K562 (cell line): ENCODE results near the gene LCTL. TPM values are rescaled to one million over a fixed set of nuclear protein-coding genes. Genes with fewer than 3 reads are reported as not detected.

Source experiments
- CLOCK ChIP-seq: fragments of 250-450 bp; sonication (Bioruptor Pico); IDR thresholded peaks from 2 replicates; pipeline ENCODE4 v1.4.0; 2020; ENCODE audit warnings: mild to moderate bottlenecking, moderate library complexity, borderline replicate concordance
- FOXA3 ChIP-seq, 2 experiments: fragments of 450-650 bp in 1 of 2; sonication (generic) in 1 of 2; formaldehyde crosslinking; IDR thresholded peaks in 1 of 2; conservative IDR thresholded peaks in 1 of 2; 2 replicates each; pipeline versions ENCODE4 v1.4.0 to v1.8.0; 2020 to 2022; ENCODE audit warnings: mild to moderate bottlenecking in 2 of 2, missing genetic modification reagents in 1 of 2
- HES1 ChIP-seq: fragments of 450-650 bp; IDR thresholded peaks from 2 replicates; pipeline ENCODE4 v1.6.1; 2016; ENCODE audit warnings: low read depth, mild to moderate bottlenecking, moderate library complexity
- HMGN3 ChIP-seq: IDR thresholded peaks from 2 replicates; pipeline ENCODE4 v1.6.1; 2011; ENCODE audit warnings: borderline replicate concordance, low read depth, mild to moderate bottlenecking, mixed read lengths, low read length; ENCODE audit not compliant: insufficient read length; ENCODE audit errors: extremely low read depth
- KDM1A ChIP-seq, 2 experiments: fragments of 450-650 bp; IDR thresholded peaks; 2 replicates each; pipeline ENCODE4 v1.6.1; 2016; ENCODE audit warnings: mild to moderate bottlenecking in 2 of 2
- MAFF ChIP-seq: IDR thresholded peaks from 2 replicates; pipeline ENCODE4 v1.6.1; 2012; ENCODE audit warnings: low read length, improper control_type of control experiment
- MLLT1 ChIP-seq, 2 experiments: fragments of 450-650 bp; IDR thresholded peaks; 2 replicates each; pipeline ENCODE4 v1.6.1; 2016
- NBN ChIP-seq: fragments of 450-650 bp; IDR thresholded peaks from 2 replicates; pipeline ENCODE4 v1.6.1; 2016; ENCODE audit warnings: low read depth, mild to moderate bottlenecking
- NR0B1 ChIP-seq: fragments of 450-650 bp; IDR thresholded peaks from one replicate; pipeline ENCODE4 v1.6.1; 2018; ENCODE audit warnings: mild to moderate bottlenecking, moderate library complexity; ENCODE audit not compliant: partially characterized antibody
- PURB ChIP-seq: sonication (generic); formaldehyde crosslinking; IDR thresholded peaks from 2 replicates; pipeline ENCODE4 v1.9.0; 2021; ENCODE audit warnings: low read depth, mild to moderate bottlenecking, missing genetic modification reagents
- RBBP5 ChIP-seq: fragments of 200-600 bp; sonication (generic); IDR thresholded peaks from 2 replicates; pipeline ENCODE4 v1.6.1; 2012; ENCODE audit warnings: borderline replicate concordance, mild to moderate bottlenecking, low read length, control low read depth, inconsistent platforms; ENCODE audit not compliant: insufficient read depth, poor library complexity, severe bottlenecking
- RFX1 ChIP-seq: fragments of 450-650 bp; IDR thresholded peaks from 2 replicates; pipeline ENCODE4 v1.6.1; 2016; ENCODE audit warnings: mild to moderate bottlenecking, moderate library complexity
- RUNX1 ChIP-seq: sonication (generic); IDR thresholded peaks from 2 replicates; pipeline ENCODE4 v1.6.1; 2016; ENCODE audit warnings: antibody characterized with exemption, low read depth
- SMAD1 ChIP-seq: fragments of 150-350 bp; IDR thresholded peaks from 2 replicates; pipeline ENCODE4 v1.6.1; 2014; ENCODE audit warnings: low read length, low read depth; ENCODE audit not compliant: partially characterized antibody
- SMC3 ChIP-seq: conservative IDR thresholded peaks from 2 replicates; pipeline ENCODE4 v1.6.1; 2011; ENCODE audit warnings: low read depth, low read length, improper control_type of control experiment; ENCODE audit not compliant: insufficient read depth
- TEAD2 ChIP-seq: fragments of 450-650 bp; IDR thresholded peaks from 2 replicates; pipeline ENCODE4 v1.6.1; 2016; ENCODE audit warnings: missing genetic modification characterization, control low read depth, missing compliant biosample characterization
- ZNF133 ChIP-seq: fragments of 250-450 bp; sonication (Bioruptor Pico); IDR thresholded peaks from 2 replicates; pipeline ENCODE4 v1.4.0; 2020; ENCODE audit warnings: mild to moderate bottlenecking
- ZNF232 ChIP-seq: sonication (generic); formaldehyde crosslinking; IDR thresholded peaks from 2 replicates; pipeline ENCODE4 v1.8.0; 2022; ENCODE audit warnings: mild to moderate bottlenecking, missing genetic modification reagents
- ZNF263 ChIP-seq: sonication (generic); formaldehyde crosslinking; IDR thresholded peaks from 2 replicates; pipeline ENCODE4 v1.8.0; 2022; ENCODE audit warnings: mild to moderate bottlenecking, missing genetic modification reagents, borderline replicate concordance
- ZNF277 ChIP-seq: fragments of 250-450 bp; sonication (Bioruptor Pico); IDR thresholded peaks from 2 replicates; pipeline ENCODE4 v1.8.0; 2022; ENCODE audit warnings: inconsistent platforms, mild to moderate bottlenecking, moderate library complexity, borderline replicate concordance
- polyA plus RNA-seq, 8 experiments: library from polyadenylated mRNA; depleted of rRNA in 4 of 8; stranded (reverse) in 5 of 8; unstranded in 3 of 8; fragments of >200 nt; fragmentation: Nextera tagmentation in 2 of 8; fragmentation: Illumina TruSeq in 1 of 8; extraction: Ambion mirVana in 2 of 8; extraction: Trizol in 1 of 8; gene quantifications; 2 replicates each; pipeline versions ENCODE4 v1.2.1 to v1.2.3, GENCODE V29; 2011 to 2014; ENCODE audit warnings: inconsistent platforms in 1 of 8, missing spikeins in 1 of 8
- total RNA-seq, 7 experiments: library from RNA; depleted of rRNA in 6 of 7; stranded (reverse); fragments of >200 nt in 6 of 7; fragmentation: Illumina TruSeq in 2 of 7; extraction: Trizol in 2 of 7; gene quantifications; 2 replicates each; pipeline versions ENCODE4 v1.2.1 to v1.2.3, GENCODE V29; 2011 to 2021; ENCODE audit warnings: low replicate concordance in 1 of 7

LCTL gene
- total and polyA plus RNA-seq, 9 of the 15 experiments (the other 6 are each of a cell fraction or from before 2014, with no cell fraction given) = 0.08 to 0.31 (median 0.17) TPM; not detected in 6

- TF ChIP-seq KDM1A (IDR thresholded peaks at IDR 0.05) = no peak
- peak; percentile 47 for TF ChIP-seq MAFF
- TF ChIP-seq RFX1 = no peak
- no peak for TF ChIP-seq MLLT1 (IDR thresholded peaks at IDR 0.05)
- no peak for TF ChIP-seq ZNF277 (CRISPR knock-in tag)
- no peak for TF ChIP-seq FOXA3 (CRISPR knock-in tag; conservative IDR thresholded peaks at IDR 0.05 in 1 of 2, IDR thresholded peaks at IDR 0.05 in 1 of 2)
- TF ChIP-seq ZNF263 (CRISPR knock-in tag) = no peak
- TF ChIP-seq RBBP5 = no peak
- no peak for TF ChIP-seq HMGN3
- TF ChIP-seq NBN = no peak
- 0 out of 2 replicates have a peak, but pooled peaks have one; percentile 37 for TF ChIP-seq ZNF232 (CRISPR knock-in tag)
- no peak for TF ChIP-seq HES1
- no peak for TF ChIP-seq NR0B1
- TF ChIP-seq RUNX1 = no peak
- 0 out of 2 replicates have a peak, but pooled peaks have one; percentile 10 for TF ChIP-seq SMC3
- no peak for TF ChIP-seq PURB
- TF ChIP-seq TEAD2 (tag) = no peak
- no peak for TF ChIP-seq ZNF133 (CRISPR knock-in tag)
- TF ChIP-seq SMAD1 = no peak
- TF ChIP-seq CLOCK (CRISPR knock-in tag) = no peak
These were observed 61.8 kb downstream of the LCTL start (continued) for GRCh38 chr15:66503780-66504562.
